ENCODE data around the gene KLRF2. TPM values are rescaled to one million over a fixed set of nuclear protein-coding genes. Genes with fewer than 3 reads are reported as not detected.

The KLRF2 gene
- total RNA-seq, 1 donor, result not detected

DNA sequence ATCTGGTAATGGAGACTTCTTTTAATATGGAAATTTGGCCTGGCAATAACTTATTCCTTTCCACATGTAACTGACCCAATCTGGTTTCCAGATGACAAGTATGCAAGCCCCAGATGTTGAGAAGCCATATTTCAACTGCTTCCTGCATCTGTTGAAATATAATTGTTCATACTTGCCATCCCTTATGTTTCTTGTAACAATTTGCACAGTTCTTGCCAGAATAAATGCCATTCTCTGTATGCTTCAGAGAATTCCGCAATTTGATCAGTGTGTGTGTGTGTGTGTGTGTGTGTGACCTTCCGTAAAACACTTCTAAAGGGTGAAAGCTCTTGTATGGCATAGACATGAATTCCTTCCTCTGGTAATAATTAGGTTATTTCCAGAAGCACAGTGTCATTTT, 52.7 kb downstream of the KLRF2 start:
- DNase-seq (ENCODE audit: low read depth in 2 of 3, low spot score in 2 of 3), result peak in 1 of 3 donors; percentile 53

GRCh38 chr12:9935026-9935425, 53.7 kb downstream of the KLRF2 start:
- DNase-seq (ENCODE audit: low read depth in 2 of 3, low spot score in 2 of 3), result no peak

- DNase-seq (ENCODE audit: low read depth in 2 of 3, low spot score in 2 of 3), result no peak
These were observed 55.3 kb downstream of the KLRF2 start for GRCh38 chr12:9936591-9936990.

DNA sequence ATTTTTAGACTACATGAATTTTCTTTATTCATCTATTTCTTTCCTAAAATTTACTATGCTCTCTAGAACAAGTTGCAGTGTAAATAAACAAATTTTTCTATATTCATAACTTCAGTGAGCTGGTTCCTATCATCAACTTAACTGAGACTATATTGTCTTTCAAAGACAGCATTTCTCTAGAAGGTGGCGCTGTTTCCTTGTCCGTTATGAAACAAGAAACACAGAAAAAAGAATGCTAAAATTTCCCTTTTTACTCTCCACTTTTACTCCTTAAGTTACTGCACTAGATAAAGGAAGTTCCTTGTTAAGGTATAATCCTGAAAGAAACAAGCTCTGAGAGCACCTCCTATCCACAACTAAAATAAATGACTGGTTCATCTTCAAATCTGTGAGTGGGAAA, 59.1 kb downstream of the KLRF2 start:
- peak in 2 of 3 donors; percentile 42 to 66 for DNase-seq (ENCODE audit: low read depth in 2 of 3, low spot score in 2 of 3)

DNA sequence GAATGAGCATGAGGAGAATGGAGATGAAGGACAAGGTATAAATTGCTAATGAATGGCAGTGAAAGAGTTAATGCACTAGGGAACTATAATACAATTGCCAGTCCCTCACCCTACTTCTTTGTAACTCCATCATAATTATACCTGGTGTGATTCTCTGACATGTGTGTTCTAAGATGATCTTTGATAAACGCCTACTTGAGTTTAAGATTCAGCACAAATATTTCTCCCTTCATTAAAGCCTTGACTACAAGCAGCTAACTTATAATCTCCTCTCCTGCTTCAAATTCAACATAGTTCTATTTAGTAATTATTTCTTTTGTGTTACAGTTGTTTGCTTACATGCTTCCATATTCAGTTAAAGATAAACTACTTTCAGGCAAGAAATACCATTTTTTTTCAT, 60.5 kb downstream of the KLRF2 start:
- DNase-seq (ENCODE audit: low read depth in 2 of 3, low spot score in 2 of 3), result no peak

DNA sequence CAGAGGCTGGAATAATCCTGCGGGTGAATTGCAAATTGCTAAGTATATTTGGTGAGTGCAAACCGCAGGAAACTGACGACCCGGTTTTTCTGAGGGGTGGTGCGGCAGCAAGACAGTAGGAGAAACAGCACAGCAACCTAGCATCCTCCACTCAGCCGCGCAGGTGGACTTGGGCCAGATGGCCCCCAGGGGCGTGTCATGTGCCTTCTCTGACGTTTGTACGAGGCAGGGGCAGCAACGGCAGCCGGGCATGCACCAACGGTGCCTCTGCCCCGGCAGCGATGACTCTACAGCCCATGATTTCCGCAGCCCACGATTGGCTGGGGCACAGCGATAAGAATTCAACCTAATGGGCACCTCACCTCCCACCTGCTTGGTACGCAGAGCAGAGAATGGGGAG, 62.0 kb downstream of the KLRF2 start:
- peak in 2 of 3 donors; percentile 39 to 61 for DNase-seq (ENCODE audit: low read depth in 2 of 3, low spot score in 2 of 3)

DNA sequence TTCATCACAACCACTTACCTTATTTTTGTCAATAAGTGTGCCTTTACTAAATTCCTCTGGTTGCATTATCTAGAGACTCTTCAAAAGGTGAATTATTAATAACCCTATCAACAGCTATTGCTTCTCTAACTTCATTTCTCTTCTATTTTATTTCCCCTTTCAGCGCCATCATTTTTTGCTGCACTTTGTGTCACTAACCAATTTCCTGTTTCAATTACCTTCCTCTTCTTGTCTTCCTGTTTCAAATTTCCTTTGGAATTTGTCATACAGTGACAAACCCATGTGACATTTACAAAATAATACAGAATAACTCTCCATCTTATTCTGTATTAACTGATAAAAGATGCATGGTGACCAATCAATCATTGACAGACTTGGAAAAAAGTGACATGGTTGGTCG, 63.1 kb downstream of the KLRF2 start:
- DNase-seq (ENCODE audit: low read depth in 2 of 3, low spot score in 2 of 3), result peak in 1 of 3 donors; percentile 32

Other genes starting within 250 kb of the KLRF2 start
- gene CLEC2D, start 211.8 kb upstream of the KLRF2 start, total RNA-seq, result 5.9 TPM
- 0.27 TPM for gene CLECL1, start 148.4 kb upstream of the KLRF2 start, total RNA-seq
- 545 TPM for gene CD69, start 120.6 kb upstream of the KLRF2 start, total RNA-seq
- under 0.01 TPM for gene KLRF1, start 54.0 kb upstream of the KLRF2 start, total RNA-seq
- gene CLEC2B, start 12.1 kb upstream of the KLRF2 start, total RNA-seq, result 17.0 TPM
- gene CLEC2A, start 50.9 kb downstream of the KLRF2 start, total RNA-seq, result not detected
- 1.6 TPM for gene CLEC12A, start 89.9 kb downstream of the KLRF2 start, total RNA-seq
- 0.27 TPM for gene CLEC1B, start 117.6 kb downstream of the KLRF2 start, total RNA-seq
- gene CLEC12B, start 129.1 kb downstream of the KLRF2 start, total RNA-seq, result under 0.01 TPM
- gene CLEC9A, start 149.2 kb downstream of the KLRF2 start, total RNA-seq, result 8.3 TPM
- gene CLEC1A, start 217.5 kb downstream of the KLRF2 start, total RNA-seq, result under 0.01 TPM
- 2.4 TPM for gene CLEC7A, start 248.7 kb downstream of the KLRF2 start, total RNA-seq